NCI-H748 treated with DMSO at 0.1 percent for 48 hours (cell line): ENCODE measurements around the gene MACROH2A1.
A peak's percentile ranks its signal among the peaks of the same experiment; 100 is the strongest.
"Not testable (repeated sequence)": the region's sequence is repeated elsewhere in the genome, so short reads cannot be mapped to it uniquely, and the experiment has no call there.

Experiments used
- DNase-seq: peaks from one replicate; lab custom pipeline; 2025; lab: John Stamatoyannopoulos, UW

MACROH2A1 gene

GRCh38 chr5:135376961-135377624 lies 21.9 kb downstream of the MACROH2A1 start:
- no peak for DNase-seq

GRCh38 chr5:135375040-135375793 lies 23.8 kb downstream of the MACROH2A1 start:
- DNase-seq, result no peak

DNA sequence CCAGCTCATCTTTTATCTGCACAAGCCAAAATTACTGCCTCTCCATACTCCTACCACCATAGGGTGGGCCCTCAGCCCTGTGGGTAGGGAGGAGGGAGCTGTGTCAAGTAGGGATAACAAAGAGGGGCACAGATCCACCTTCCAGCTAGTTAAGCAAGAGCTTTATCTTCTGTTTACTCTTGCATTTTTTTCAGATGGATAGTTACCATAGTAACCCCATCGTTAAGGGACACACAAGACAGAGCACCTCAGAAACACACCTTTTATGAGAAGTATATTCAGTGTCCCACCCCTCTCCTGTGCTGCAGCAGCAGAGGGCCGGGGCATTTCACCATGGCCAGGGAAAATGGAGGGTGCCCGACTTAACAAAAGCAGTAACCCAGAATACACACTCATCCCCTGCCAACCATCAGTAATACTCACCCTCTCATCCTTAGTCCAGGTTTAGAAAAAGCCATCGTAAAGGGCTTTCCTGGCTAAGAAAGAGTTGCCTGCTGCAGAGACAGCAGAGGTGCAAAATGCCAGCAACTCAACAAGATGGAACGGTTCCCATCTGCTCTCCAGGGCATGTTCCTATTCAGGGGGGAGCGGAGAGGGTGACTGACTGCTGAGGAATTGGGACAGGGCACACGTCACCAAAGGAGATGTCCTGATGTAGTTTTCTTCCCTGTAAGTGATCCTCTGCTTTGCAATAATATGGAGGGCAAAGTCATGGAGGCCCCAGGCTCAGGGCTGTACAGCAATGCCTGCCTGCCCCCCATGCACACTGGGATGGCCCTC lies 25.1 kb downstream of the MACROH2A1 start:
- no peak for DNase-seq

DNA sequence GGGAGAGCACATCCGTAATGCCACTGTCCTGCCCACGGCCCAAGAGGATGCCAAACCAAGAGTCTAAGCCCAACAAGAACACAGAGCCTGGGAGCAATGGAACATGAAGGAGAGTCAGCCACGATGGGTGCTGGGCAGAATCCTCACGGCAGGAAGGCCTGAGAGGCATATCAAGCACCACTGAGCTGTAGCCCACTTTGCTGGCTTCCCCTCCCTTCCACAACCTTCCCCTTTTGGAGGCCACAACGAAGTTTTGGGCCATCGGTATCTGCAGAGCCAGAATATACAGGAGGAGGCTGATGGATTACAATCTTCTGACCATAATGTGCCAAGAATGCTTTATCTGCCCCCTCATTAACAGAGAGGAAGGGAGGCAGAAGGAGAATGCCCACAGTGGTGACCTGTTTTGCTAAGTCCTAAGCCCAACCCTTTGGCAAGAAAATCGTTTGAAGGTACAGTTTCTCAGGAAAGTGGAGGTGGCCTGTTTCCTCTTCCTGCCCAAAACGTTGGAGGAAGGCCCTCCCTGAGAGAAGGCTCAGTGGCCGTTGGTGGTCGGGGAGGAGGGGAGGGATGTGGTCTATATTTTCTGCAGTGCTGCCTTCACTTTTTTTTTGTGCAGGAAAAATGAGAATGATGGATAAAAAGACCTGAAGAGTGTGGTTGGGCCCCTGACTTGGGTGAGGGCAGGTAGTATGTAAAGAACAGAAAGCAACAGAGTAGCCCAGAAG lies 26.2 kb downstream of the MACROH2A1 start:
- DNase-seq, result no peak

DNA sequence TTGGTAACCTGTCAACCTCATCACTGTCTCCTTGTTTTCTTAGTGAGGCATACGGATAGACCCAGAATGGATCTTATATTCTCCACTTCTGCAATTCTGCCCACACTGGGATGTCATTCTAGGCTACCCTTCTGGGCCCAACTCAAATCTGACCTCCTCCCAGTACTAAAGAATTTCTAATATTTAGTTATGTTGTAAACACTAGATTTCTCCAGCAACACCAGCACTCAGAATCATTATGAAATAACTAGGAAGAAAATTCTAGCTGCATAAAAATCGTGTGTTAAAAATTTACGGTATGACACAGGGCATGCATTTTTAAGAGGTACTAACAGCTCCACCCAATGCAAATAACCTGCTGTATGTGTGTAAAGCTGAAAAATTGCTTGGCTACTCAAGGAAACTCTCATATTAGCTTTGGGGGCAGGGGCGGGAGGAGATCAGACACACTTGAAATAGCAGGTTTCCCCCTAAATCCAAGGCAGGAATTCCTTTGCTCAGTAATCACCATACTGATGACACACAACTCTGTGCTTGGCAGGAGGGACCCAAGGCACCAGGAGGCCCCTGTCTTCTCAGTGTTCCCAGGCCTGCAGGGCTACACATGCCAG lies 27.3 kb downstream of the MACROH2A1 start:
- DNase-seq, result no peak

DNA sequence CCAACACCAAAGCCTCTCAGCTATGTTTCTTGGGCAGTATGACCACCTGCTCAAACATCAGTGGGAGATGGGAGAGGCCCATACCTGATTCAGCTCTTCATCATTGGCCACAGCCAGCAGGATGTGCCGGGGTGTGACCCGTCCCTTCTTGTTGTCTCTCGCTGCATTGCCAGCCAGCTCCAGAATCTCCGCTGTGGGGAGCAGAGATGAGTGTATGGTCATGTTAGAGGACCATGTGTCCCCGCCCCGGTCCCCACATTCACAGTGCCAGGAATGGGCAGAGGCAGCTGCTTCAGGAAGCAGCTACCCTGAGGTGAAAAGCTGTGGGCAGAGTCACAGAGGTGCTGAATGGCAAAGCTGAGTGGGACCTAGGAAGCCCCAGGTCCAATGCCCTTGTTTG lies 29.1 kb downstream of the MACROH2A1 start:
- no peak for DNase-seq

GRCh38 chr5:135367554-135367953 lies 31.5 kb downstream of the MACROH2A1 start:
- DNase-seq, result no peak

DNA sequence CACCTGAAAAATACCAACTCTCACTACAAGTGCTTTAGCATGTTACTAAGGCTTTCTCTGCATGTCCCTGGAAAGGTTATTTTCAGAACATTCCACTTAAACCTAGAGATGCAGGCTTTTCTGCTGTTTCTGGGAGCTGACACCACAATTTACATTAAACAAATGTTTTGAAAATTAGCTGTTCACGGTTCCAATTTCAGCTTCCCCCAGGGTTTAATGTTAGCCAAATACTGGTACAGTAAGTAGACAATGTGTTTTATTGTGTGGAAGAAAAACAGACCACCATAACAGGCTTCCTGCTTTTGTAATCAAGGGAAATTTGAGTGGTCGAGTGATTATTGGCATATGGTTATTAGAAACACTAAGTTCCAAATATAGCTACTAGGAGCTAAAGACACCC lies 32.0 kb downstream of the MACROH2A1 start:
- DNase-seq, result no peak

DNA sequence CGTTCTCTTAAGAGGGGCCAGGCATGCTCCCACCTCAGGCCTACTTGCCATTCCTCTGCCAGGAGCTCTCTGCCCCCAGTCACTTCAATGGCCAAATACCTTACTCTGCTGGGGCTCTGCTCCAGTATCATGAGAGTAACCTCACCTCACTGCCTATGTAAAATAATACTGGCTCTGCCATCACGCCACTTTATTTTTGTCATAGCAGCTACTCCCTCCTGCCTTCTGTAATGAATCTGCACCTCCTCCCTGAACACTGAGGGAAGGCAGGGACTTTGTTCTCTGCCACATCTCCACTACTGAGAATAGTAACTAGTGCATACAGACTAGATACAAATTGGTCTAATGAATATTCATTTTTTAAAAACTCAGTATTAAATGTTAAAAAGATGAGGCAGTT lies 33.8 kb downstream of the MACROH2A1 start:
- DNase-seq, result no peak

DNA sequence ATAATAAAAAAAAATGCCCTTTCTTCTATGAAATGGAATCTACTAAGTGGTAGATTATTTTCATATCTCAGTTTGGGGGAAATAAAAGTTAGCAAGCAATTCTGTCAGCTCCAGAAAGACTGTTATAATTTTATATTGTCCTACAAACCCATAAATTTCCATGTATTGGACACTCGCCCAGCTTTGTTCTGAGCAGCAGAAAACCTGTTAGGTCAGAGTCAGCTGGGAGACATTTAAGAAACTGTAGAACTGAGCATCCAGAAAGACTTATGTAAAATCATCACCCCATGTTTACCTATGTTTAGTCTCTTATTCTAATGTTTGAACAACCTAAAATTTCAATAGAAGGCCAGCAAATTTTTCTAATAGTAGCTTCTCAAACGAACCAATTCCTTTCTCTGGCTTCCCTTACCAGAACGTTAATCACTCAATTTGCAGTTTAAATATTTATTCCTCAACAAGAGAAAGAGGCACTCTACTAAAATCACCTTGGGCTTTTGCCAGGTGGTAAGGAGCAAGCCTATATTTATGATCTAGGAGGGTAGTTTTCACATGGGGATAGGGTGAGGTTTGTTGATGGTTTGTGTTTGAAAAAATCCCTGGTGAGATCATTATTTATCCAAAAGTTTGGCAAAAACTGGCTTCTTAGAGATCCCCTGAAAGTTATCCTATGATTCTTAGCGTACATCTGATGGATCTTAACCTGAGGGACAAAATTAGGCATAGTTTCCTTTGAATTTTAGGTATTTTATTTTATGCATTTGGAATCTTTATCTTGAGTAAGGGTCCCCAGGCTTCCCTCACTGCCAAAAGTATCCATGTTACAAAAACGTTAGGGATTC lies 34.4 kb downstream of the MACROH2A1 start:
- peak; percentile 92 for DNase-seq

- not testable (repeated sequence) for DNase-seq
These were observed 35.7 kb downstream of the MACROH2A1 start for GRCh38 chr5:135363342-135363741.

DNA sequence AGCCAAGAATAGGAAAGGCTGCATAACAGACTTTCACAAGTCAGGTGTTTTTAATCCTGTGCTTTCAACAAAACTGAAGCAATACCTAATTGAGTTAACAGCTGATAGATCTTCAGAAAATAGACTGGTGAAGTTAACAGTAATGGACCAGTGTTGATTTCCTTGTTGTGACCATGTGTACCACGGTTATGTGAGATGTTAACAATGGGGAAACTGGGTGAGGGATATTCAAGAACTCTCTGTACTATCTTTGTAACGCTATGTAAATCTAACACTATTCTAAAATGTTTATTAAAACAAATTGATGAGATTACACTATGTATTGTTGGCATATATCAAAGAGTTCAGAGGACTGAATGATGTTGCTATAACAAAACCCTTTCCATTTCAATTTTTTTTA lies 36.9 kb downstream of the MACROH2A1 start:
- no peak for DNase-seq

GRCh38 chr5:135360278-135361274 lies 38.5 kb downstream of the MACROH2A1 start:
- DNase-seq, result no peak

DNA sequence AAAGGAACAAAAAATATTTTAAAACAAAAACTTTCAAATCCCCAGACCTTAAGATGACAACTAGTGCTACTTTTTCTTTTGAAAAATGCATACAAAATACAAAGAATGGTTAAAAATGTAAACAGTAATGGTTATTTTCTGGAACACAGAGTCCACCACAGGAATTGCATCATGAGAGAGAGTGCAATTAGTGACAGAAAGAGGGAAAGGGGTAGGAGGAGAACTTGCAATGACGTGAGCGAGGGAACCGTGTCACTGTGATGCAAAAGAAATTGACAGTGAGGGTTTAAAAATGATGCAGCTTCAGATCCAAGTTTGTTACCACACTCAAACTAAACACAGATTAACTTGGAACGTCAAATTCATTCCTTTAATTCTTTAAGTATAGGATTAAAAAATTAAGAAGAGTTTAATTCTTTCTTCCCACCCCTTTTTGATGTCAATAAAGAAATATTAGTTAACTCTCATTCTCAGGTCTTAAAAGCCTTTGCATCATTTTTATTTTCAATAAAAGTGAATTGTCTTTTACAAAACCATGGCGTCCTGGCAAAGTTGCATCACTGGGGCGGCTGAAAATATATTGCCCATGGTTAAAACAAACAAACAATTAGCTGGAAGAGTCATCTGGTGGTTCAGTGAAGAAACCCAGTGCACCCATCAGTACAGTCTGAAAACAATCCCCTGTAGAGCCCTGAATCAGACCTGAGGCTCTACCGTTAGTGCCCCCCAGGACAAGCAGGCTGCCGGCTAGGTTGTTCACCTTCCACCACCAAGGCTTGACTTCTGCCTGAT lies 39.5 kb downstream of the MACROH2A1 start:
- no peak for DNase-seq

DNA sequence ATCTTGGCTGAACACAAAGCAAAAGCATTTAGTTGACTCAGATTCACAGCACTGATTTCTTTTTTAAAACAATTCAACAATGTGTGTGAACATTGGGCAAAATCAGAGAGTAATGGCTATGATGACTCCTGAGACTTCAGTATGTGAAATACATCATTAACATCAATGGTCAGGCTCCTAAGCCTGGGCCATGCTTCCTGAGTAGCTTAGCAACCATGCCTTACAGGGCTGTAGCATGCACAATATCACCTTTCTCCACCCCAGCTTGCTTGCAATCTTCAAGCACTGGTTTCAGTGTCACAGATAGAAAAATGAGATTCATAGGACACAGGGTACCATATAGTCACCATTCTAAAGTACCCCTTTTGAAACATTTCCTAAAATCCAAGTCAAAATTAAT lies 41.3 kb downstream of the MACROH2A1 start:
- DNase-seq, result no peak

DNA sequence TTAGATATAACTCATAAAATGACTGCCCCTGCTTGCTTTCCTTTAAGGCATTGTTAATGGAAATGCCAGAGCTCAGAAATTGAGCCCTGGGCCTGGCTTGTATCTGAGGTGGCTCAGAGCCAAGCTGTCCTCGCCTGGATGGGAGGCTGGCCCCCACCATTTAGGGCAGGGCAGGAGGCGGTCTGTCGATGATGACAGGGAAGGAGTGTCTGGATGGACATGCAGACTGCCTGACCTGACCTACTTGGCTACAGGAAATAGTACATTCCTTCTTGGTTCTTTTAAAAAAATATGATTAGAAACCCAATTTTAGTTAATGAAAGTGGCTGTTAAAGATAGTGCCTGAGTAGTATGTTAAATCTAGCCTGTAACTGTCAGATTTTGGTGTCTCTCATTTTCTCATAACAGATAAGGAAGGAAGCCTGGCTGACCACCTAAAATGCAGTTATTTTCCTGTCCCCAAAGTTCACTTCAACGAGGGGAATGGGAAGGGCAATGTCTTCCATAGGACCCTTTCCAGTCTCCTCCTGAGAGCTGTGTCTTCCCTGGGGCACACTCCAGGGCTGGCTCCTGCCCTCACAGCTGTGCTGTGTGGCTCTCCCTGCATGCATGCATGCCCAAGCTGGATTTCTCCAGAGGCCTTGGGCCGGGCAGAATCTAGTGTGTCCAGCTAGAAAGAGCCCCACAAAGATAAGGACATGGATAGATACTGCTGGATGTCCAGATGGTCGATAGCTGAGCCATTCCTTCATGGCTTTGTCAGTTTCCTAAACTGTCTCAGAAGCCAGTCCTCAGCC lies 42.3 kb downstream of the MACROH2A1 start:
- DNase-seq, result no peak

- no peak for DNase-seq
These were observed 43.9 kb downstream of the MACROH2A1 start for GRCh38 chr5:135355169-135355568.
